ENCODE data around the gene MCUR1. TPM values are rescaled to one million over a fixed set of nuclear protein-coding genes. Genes with fewer than 3 reads are reported as not detected.

Gene MCUR1
- total and polyA plus RNA-seq, 9 of the 15 experiments (the other 6 are each of a cell fraction or from before 2014, with no cell fraction given): 5.1 to 60.2 (median 41.4) TPM

DNA sequence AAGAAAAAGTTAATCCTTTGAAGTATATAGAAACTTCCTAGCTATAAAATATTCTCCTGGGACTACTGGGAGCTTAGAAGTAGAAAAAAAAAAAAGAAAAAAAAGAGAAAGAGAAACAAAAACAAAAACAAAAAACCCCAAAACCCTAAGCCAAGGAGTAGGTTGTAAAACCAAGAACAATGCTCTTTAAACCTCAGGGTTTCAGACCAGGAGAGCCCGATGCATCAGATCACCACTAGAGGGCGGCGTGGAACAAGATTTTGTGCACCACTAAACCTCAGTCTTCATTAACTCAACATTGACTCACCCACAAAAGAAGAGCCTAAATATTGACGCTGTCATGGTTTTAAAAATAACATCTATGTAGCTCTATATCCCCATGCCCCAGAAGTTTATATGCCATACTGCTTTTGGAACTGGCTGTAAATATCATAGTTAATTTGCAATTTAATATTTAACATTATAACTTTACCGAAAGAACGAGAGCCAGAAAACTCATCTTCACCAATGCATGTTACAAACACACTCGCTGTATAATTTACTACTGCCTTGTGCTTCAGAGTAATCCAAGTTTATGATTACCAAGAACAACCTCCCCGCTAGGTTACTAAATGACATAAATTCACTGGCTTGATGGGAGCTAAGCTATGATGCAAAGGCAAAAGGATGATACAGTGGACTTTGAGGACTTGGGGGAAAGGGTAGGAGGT is 19.2 kb downstream of the MCUR1 start (continued):
- peak; percentile 59 for TF ChIP-seq DPF2 (IDR thresholded peaks at IDR 0.05)
- peak; percentile 88 for TF ChIP-seq ZNF384 (IDR thresholded peaks at IDR 0.05; ENCODE audit: low read depth, low read length)
- no peak for TF ChIP-seq ZFP30 (CRISPR knock-in tag; IDR thresholded peaks at IDR 0.05; ENCODE audit: borderline replicate concordance)
- TF ChIP-seq, protein P1, sequence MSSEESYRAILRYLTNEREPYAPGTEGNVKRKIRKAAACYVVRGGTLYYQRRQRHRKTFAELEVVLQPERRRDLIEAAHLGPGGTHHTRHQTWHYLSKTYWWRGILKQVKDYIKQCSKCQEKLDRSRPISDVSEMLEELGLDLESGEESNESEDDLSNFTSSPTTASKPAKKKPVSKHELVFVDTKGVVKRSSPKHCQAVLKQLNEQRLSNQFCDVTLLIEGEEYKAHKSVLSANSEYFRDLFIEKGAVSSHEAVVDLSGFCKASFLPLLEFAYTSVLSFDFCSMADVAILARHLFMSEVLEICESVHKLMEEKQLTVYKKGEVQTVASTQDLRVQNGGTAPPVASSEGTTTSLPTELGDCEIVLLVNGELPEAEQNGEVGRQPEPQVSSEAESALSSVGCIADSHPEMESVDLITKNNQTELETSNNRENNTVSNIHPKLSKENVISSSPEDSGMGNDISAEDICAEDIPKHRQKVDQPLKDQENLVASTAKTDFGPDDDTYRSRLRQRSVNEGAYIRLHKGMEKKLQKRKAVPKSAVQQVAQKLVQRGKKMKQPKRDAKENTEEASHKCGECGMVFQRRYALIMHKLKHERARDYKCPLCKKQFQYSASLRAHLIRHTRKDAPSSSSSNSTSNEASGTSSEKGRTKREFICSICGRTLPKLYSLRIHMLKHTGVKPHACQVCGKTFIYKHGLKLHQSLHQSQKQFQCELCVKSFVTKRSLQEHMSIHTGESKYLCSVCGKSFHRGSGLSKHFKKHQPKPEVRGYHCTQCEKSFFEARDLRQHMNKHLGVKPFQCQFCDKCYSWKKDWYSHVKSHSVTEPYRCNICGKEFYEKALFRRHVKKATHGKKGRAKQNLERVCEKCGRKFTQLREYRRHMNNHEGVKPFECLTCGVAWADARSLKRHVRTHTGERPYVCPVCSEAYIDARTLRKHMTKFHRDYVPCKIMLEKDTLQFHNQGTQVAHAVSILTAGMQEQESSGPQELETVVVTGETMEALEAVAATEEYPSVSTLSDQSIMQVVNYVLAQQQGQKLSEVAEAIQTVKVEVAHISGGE (CRISPR knock-in tag; IDR thresholded peaks at IDR 0.05): no peak
- TF ChIP-seq CHD4 (IDR thresholded peaks at IDR 0.05; ENCODE audit: insufficient read depth, insufficient replicate concordance, low read depth, low read length, poor library complexity, severe bottlenecking): no peak
- TF ChIP-seq HIVEP1 (CRISPR knock-in tag; IDR thresholded peaks at IDR 0.05): no peak
- no peak for TF ChIP-seq RBM17 (IDR thresholded peaks at IDR 0.05; ENCODE audit: borderline replicate concordance, low read depth, low read length)
- TF ChIP-seq ZNF232 (CRISPR knock-in tag; IDR thresholded peaks at IDR 0.05): no peak
- TF ChIP-seq ZNF766 (CRISPR knock-in tag; conservative IDR thresholded peaks at IDR 0.05): peak; percentile 86
- TF ChIP-seq ZNF354B (CRISPR knock-in tag; IDR thresholded peaks at IDR 0.05): no peak
- TF ChIP-seq, protein P2, sequence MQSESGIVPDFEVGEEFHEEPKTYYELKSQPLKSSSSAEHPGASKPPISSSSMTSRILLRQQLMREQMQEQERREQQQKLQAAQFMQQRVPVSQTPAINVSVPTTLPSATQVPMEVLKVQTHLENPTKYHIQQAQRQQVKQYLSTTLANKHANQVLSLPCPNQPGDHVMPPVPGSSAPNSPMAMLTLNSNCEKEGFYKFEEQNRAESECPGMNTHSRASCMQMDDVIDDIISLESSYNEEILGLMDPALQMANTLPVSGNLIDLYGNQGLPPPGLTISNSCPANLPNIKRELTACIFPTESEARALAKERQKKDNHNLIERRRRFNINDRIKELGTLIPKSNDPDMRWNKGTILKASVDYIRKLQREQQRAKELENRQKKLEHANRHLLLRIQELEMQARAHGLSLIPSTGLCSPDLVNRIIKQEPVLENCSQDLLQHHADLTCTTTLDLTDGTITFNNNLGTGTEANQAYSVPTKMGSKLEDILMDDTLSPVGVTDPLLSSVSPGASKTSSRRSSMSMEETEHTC (IDR thresholded peaks at IDR 0.05): no peak
- TF ChIP-seq, protein P3, sequence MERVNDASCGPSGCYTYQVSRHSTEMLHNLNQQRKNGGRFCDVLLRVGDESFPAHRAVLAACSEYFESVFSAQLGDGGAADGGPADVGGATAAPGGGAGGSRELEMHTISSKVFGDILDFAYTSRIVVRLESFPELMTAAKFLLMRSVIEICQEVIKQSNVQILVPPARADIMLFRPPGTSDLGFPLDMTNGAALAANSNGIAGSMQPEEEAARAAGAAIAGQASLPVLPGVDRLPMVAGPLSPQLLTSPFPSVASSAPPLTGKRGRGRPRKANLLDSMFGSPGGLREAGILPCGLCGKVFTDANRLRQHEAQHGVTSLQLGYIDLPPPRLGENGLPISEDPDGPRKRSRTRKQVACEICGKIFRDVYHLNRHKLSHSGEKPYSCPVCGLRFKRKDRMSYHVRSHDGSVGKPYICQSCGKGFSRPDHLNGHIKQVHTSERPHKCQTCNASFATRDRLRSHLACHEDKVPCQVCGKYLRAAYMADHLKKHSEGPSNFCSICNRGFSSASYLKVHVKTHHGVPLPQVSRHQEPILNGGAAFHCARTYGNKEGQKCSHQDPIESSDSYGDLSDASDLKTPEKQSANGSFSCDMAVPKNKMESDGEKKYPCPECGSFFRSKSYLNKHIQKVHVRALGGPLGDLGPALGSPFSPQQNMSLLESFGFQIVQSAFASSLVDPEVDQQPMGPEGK (CRISPR knock-in tag; IDR thresholded peaks at IDR 0.05; ENCODE audit: borderline replicate concordance): no peak
- TF ChIP-seq, protein P4, sequence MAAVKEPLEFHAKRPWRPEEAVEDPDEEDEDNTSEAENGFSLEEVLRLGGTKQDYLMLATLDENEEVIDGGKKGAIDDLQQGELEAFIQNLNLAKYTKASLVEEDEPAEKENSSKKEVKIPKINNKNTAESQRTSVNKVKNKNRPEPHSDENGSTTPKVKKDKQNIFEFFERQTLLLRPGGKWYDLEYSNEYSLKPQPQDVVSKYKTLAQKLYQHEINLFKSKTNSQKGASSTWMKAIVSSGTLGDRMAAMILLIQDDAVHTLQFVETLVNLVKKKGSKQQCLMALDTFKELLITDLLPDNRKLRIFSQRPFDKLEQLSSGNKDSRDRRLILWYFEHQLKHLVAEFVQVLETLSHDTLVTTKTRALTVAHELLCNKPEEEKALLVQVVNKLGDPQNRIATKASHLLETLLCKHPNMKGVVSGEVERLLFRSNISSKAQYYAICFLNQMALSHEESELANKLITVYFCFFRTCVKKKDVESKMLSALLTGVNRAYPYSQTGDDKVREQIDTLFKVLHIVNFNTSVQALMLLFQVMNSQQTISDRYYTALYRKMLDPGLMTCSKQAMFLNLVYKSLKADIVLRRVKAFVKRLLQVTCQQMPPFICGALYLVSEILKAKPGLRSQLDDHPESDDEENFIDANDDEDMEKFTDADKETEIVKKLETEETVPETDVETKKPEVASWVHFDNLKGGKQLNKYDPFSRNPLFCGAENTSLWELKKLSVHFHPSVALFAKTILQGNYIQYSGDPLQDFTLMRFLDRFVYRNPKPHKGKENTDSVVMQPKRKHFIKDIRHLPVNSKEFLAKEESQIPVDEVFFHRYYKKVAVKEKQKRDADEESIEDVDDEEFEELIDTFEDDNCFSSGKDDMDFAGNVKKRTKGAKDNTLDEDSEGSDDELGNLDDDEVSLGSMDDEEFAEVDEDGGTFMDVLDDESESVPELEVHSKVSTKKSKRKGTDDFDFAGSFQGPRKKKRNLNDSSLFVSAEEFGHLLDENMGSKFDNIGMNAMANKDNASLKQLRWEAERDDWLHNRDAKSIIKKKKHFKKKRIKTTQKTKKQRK (IDR thresholded peaks at IDR 0.05; ENCODE audit: borderline replicate concordance, low read depth, low read length): no peak
- no peak for TF ChIP-seq ZNF41 (CRISPR knock-in tag; conservative IDR thresholded peaks at IDR 0.05)
- TF ChIP-seq DMBX1 (CRISPR knock-in tag; IDR thresholded peaks at IDR 0.05; ENCODE audit: borderline replicate concordance): no peak
- no peak for TF ChIP-seq ZNF764 (CRISPR knock-in tag; IDR thresholded peaks at IDR 0.05; ENCODE audit: low read depth)

All from K562 (cell line).